Measurements from ENCODE around the gene ATXN1.
"Not testable (repeated sequence)": the region's sequence is repeated elsewhere in the genome, so short reads cannot be mapped to it uniquely, and the experiment has no call there.

The ATXN1 gene

GRCh38 chr6:16389642-16390041 lies 371.6 kb downstream of the ATXN1 start:
- Histone ChIP-seq H3K9me3 (no peaks in the 10 kb centered on the region), H3K36me3 (no peaks in the 10 kb centered on the region), H3K4me1 (no peaks in the 10 kb centered on the region; the same call in 1 of the 2 replicates), H3K27me3 (no peaks in the 10 kb centered on the region), H3K4me3 (ENCODE audit: low read depth, low read length) (no peak overlapping the region)
- TF ChIP-seq CTCF (IDR thresholded peaks at IDR 0.05; ENCODE audit: low read depth, low read length): no peak
- DNase-seq: no peak

GRCh38 chr6:16388488-16388887 lies 372.8 kb downstream of the ATXN1 start:
- Histone ChIP-seq H3K27me3 (no peaks in the 10 kb centered on the region), H3K4me1 (no peaks in the 10 kb centered on the region; the same call in 1 of the 2 replicates), H3K9me3 (no peaks in the 10 kb centered on the region), H3K36me3 (no peaks in the 10 kb centered on the region), H3K4me3 (ENCODE audit: low read depth, low read length) (no peak overlapping the region)
- no peak for TF ChIP-seq CTCF (IDR thresholded peaks at IDR 0.05; ENCODE audit: low read depth, low read length)
- no peak for DNase-seq

- no peaks in the 10 kb centered on the region for H3K9me3 ChIP-seq
- no peak for TF ChIP-seq CTCF (IDR thresholded peaks at IDR 0.05; ENCODE audit: low read depth, low read length)
- DNase-seq: no peak
- H3K4me3 ChIP-seq (ENCODE audit: low read depth, low read length): no peak overlapping the region
- H3K27me3 ChIP-seq: no peaks in the 10 kb centered on the region
- H3K4me1 ChIP-seq: peaks cover under 1% of the 10 kb centered on the region; the same call in 1 of the 2 replicates
- H3K36me3 ChIP-seq: no peaks in the 10 kb centered on the region
Measured at GRCh38 chr6:16386057-16386456, 375.2 kb downstream of the ATXN1 start.

GRCh38 chr6:16383607-16384206 lies 377.6 kb downstream of the ATXN1 start:
- no peak for DNase-seq
- Histone ChIP-seq H3K27me3 (no peaks in the 10 kb centered on the region), H3K36me3 (no peaks in the 10 kb centered on the region), H3K4me1 (peaks cover 13% of the 10 kb centered on the region), H3K9me3 (no peaks in the 10 kb centered on the region), H3K4me3 (ENCODE audit: low read depth, low read length) (no peak overlapping the region)
- TF ChIP-seq CTCF (IDR thresholded peaks at IDR 0.05; ENCODE audit: low read depth, low read length): no peak

- DNase-seq; H3K27me3 ChIP-seq; H3K4me3 ChIP-seq (ENCODE audit: low read depth, low read length); H3K36me3 ChIP-seq; H3K9me3 ChIP-seq: not testable (repeated sequence)
- peaks cover 13% of the 10 kb centered on the region for H3K4me1 ChIP-seq
Measured at GRCh38 chr6:16381968-16382367, 379.3 kb downstream of the ATXN1 start.

GRCh38 chr6:16380220-16380809 lies 380.9 kb downstream of the ATXN1 start:
- H3K4me1 ChIP-seq: peaks cover 20% of the 10 kb centered on the region
- H3K36me3 ChIP-seq: no peaks in the 10 kb centered on the region
- TF ChIP-seq CTCF (IDR thresholded peaks at IDR 0.05; ENCODE audit: low read depth, low read length): no peak
- no peak overlapping the region for H3K4me3 ChIP-seq (ENCODE audit: low read depth, low read length)
- H3K9me3 ChIP-seq: no peaks in the 10 kb centered on the region
- H3K27me3 ChIP-seq: no peaks in the 10 kb centered on the region
- DNase-seq: peak; percentile 68

GRCh38 chr6:16378360-16378759 lies 382.9 kb downstream of the ATXN1 start:
- H3K4me3 ChIP-seq (ENCODE audit: low read depth, low read length); DNase-seq; H3K36me3 ChIP-seq; H3K9me3 ChIP-seq; H3K27me3 ChIP-seq: not testable (repeated sequence)
- H3K4me1 ChIP-seq: peaks cover 20% of the 10 kb centered on the region
